ENCODE results near the gene MACROD2. TPM values are rescaled to one million over a fixed set of nuclear protein-coding genes. Genes with fewer than 3 reads are reported as not detected.

MACROD2 gene
- total RNA-seq, 1 donor from 2014 or later: 78.2 TPM

DNA sequence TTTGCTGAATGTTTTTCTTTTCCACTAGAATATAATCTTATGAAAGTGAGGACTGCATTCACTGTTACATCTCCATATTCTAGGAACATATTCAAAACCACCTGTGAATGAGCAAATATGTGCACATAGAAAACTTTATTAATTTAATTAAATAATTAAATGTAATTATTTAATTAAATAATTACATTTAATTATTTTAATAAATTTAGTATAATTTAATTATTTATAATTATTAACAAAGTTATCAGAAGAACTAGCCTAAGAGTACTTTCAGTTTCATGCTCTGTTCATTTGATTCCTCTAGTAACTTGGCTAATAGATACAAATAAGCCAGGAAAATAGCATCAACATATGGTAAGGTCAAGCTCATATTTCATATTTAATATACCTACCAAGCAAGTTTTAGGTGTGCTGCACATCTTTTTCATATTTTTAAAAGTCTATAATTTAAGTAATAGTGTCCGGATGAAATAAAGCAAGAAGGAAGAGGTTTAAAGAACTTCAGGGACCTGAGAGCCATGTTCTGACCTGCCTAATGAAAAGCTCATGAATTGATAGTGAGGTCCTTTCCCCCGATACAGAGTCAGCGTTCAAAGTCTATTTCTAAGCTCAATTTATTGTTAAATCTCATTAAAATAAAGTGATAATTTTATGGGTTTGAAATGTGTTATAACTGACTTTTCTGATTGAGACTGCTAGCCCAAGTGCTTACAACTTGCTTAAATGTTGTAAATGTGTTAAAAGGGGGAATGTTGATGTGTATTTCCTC lies 703.5 kb downstream of the MACROD2 start:
- intact Hi-C loops (cut with DNase I): no loop called here
- Histone ChIP-seq H3K9me3 (no peaks in the 10 kb centered on the region), H3K4me1 (no peaks in the 10 kb centered on the region), H3K27ac (no peak overlapping the region), H3K27me3 (no peaks in the 10 kb centered on the region), H3K4me3 (no peak overlapping the region), H3K36me3 (no peaks in the 10 kb centered on the region)
- DNase-seq (no peak), ATAC-seq (no peak)
- TF ChIP-seq, protein P1, sequence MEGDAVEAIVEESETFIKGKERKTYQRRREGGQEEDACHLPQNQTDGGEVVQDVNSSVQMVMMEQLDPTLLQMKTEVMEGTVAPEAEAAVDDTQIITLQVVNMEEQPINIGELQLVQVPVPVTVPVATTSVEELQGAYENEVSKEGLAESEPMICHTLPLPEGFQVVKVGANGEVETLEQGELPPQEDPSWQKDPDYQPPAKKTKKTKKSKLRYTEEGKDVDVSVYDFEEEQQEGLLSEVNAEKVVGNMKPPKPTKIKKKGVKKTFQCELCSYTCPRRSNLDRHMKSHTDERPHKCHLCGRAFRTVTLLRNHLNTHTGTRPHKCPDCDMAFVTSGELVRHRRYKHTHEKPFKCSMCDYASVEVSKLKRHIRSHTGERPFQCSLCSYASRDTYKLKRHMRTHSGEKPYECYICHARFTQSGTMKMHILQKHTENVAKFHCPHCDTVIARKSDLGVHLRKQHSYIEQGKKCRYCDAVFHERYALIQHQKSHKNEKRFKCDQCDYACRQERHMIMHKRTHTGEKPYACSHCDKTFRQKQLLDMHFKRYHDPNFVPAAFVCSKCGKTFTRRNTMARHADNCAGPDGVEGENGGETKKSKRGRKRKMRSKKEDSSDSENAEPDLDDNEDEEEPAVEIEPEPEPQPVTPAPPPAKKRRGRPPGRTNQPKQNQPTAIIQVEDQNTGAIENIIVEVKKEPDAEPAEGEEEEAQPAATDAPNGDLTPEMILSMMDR (IDR thresholded peaks at IDR 0.05): no peak

DNA sequence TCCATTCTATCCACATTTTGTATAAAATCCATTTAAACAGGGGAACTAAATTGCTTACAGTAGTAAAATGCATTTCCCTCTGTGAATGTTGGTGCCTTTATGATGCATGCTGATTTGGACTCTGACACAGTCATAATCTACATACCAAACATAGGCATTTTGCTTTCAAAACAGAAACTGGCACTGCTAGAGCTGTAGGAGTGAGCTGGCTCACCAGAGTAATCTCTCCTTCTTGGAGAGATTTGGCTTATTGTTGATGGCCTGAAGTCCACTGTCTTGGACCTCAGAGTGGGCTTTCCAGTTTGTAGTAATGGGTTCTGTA lies 705.3 kb downstream of the MACROD2 start:
- DNase-seq (no peak), ATAC-seq (no peak)
- intact Hi-C loops (cut with DNase I): no loop called here
- Histone ChIP-seq H3K9me3 (no peaks in the 10 kb centered on the region), H3K36me3 (no peaks in the 10 kb centered on the region), H3K4me1 (no peaks in the 10 kb centered on the region), H3K4me3 (no peak overlapping the region), H3K27me3 (no peaks in the 10 kb centered on the region), H3K27ac (no peak overlapping the region)
- TF ChIP-seq, protein P1 (IDR thresholded peaks at IDR 0.05): no peak

DNA sequence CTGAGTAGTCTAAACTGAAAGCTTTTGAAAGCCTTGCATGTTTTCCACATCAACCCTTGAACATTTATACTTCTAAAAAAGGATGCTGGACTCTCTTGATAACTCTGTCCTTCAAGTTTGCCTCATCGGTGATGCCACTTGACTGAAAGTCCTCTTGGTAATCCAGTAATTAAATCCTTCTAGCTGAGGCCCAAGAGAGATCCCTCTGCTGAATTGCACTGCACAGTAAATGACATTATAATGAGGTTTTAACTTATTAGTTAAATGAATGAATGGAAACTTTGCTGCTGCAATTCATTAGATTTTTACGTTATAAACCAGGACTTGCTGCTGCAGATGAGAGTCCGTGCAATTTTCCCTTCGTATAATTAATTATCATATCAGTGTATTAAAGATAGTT lies 706.0 kb downstream of the MACROD2 start:
- DNase-seq (no peak), ATAC-seq (no peak)
- H3K27me3 ChIP-seq: no peaks in the 10 kb centered on the region
- H3K9me3 ChIP-seq: no peaks in the 10 kb centered on the region
- H3K27ac ChIP-seq: no peak overlapping the region
- H3K36me3 ChIP-seq: no peaks in the 10 kb centered on the region
- no peaks in the 10 kb centered on the region for H3K4me1 ChIP-seq
- intact Hi-C loops (cut with DNase I): no loop called here
- no peak overlapping the region for H3K4me3 ChIP-seq
- TF ChIP-seq, protein P1 (IDR thresholded peaks at IDR 0.05): no peak

DNA sequence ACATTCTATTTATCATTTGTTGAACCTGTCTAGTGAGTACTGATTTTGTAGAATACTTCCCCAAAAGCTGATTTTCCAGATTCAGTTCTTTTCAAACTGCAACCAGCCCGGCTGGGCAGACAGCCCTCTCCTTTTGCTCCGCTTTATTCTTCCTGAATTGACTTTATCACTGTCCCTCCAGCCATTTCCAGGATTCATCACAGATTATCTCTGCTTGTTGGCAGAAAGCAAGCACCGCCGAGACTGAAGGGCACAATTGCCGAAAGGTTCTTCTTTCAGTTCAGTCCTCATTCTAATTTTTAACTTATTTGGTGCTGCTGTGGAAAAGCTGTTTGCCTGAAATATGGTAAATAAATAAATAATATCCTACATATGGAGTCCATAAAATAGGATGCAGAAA lies 711.2 kb downstream of the MACROD2 start:
- TF ChIP-seq, protein P1 (IDR thresholded peaks at IDR 0.05): no peak
- no peaks in the 10 kb centered on the region for H3K9me3 ChIP-seq
- no peak for ATAC-seq
- intact Hi-C loops (cut with DNase I): no loop called here
- no peak overlapping the region for H3K4me3 ChIP-seq
- no peaks in the 10 kb centered on the region for H3K36me3 ChIP-seq
- no peaks in the 10 kb centered on the region for H3K27me3 ChIP-seq
- H3K4me1 ChIP-seq: no peaks in the 10 kb centered on the region
- no peak overlapping the region for H3K27ac ChIP-seq
- DNase-seq: no peak

DNA sequence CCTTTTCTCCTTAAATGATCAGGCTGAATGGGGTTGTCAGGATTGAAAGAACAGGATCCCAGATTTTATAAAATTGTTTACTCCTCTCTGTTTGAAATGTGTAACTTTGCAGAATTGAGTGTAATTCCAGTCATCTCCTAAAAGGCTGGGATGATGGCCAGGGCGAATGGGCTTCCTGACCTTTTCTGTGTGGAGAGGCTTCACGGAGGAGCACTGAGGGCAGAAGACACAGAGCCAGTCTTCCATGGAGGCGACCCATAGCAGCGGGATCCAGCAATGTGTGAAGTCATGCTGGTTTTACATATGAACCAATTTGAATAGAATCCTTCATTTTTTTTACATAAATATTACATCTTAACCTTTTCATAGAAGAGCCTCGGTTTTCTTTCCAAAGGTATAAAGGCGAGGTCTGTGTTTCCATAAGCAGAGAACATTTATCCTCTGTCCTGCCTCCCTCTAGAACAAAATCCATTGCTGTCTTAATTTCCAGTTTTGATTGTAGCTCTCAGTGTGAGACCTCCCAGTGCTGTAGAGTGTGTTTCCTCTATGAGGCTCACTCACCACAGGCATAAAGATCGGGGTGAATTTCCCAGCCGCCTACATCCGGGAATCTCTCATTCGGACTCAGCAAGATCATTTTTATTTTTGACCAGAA lies 711.8 kb downstream of the MACROD2 start:
- peaks cover 2% of the 10 kb centered on the region for H3K4me1 ChIP-seq
- H3K9me3 ChIP-seq: no peaks in the 10 kb centered on the region
- no peaks in the 10 kb centered on the region for H3K27me3 ChIP-seq
- no peak for ATAC-seq
- no peak for DNase-seq
- intact Hi-C loops (cut with DNase I): no loop called here
- H3K27ac ChIP-seq: no peak overlapping the region
- no peak overlapping the region for H3K4me3 ChIP-seq
- no peaks in the 10 kb centered on the region for H3K36me3 ChIP-seq
- TF ChIP-seq, protein P1 (IDR thresholded peaks at IDR 0.05): no peak

Data from upper lobe of right lung (tissue), 1 donor.